IPS-18c (cell line): ENCODE results near the gene TMCC3.
"Not testable (repeated sequence)": the region's sequence is repeated elsewhere in the genome, so short reads cannot be mapped to it uniquely, and the experiment has no call there.

Experiments used
- H3K4me3 ChIP-seq: 2 replicates; pipeline ENCODE4 v1.7.0; 2013; ENCODE audit warnings: low read depth, mild to moderate bottlenecking, low read length, moderate library complexity; ENCODE audit not compliant: insufficient read depth
- H3K9me3 ChIP-seq: one replicate; pipeline ENCODE4 v1.6.1; 2013; ENCODE audit warnings: mild to moderate bottlenecking, low read length, moderate library complexity; ENCODE audit not compliant: control insufficient read depth, insufficient read depth

TMCC3 gene

GRCh38 chr12:94620621-94621020 lies 29.7 kb downstream of the TMCC3 start:
- no peak overlapping the region for H3K4me3 ChIP-seq
- no peaks in the 10 kb centered on the region for H3K9me3 ChIP-seq

DNA sequence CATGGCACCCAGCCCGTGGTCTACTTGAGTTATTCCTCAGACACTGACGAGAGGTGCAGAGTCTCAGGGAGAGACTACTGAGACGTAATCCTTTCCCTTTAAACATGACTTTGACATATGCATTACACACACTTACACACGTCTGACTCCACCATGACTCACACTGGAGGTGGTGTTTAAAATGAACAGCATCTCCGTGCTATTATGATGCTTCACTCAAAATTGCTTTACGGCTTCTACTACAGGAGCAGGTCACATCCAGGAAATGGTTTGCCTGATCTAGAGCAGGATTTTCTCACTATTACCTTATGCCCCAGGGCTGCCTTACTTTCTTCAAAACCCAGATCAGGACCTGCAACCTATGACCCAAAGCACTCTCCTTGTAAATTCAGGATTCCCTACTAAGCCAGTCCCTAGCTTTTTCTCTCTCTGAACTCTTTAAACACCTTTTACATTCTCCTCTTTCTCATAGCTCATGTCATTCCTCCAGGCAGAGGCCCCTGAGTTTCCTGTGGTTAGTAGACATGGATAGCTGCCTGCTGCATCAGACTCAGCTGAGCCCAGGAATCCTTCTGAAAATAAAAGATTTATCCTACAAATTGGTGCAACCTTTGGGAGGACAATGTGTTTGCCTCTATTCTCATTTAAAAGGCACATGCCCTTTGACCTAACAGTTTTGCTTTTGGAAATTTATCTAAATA lies 31.2 kb downstream of the TMCC3 start:
- H3K4me3 ChIP-seq: no peak overlapping the region
- H3K9me3 ChIP-seq: no peaks in the 10 kb centered on the region

DNA sequence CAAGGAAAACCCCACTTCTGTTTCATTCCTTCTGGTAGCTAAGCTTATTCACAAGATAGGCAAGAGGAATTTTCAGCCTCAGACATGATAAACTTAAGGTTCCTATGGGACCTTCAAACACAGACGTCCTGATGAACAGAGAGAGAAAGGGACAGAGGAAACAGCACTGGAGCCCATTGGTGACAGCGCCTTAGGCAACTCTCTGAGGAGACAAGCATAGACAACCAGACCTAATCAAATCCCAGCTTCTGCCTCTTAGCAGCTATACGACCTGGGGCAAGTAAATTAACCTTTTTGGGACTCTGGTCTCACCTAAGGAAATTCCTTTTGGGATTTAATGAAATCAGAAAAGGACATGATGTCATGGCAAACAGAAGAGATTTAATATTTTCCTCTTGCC lies 33.3 kb downstream of the TMCC3 start:
- H3K9me3 ChIP-seq: no peaks in the 10 kb centered on the region
- no peak overlapping the region for H3K4me3 ChIP-seq

GRCh38 chr12:94616203-94616729 lies 34.1 kb downstream of the TMCC3 start:
- Histone ChIP-seq H3K4me3 (no peak overlapping the region), H3K9me3 (no peaks in the 10 kb centered on the region)

DNA sequence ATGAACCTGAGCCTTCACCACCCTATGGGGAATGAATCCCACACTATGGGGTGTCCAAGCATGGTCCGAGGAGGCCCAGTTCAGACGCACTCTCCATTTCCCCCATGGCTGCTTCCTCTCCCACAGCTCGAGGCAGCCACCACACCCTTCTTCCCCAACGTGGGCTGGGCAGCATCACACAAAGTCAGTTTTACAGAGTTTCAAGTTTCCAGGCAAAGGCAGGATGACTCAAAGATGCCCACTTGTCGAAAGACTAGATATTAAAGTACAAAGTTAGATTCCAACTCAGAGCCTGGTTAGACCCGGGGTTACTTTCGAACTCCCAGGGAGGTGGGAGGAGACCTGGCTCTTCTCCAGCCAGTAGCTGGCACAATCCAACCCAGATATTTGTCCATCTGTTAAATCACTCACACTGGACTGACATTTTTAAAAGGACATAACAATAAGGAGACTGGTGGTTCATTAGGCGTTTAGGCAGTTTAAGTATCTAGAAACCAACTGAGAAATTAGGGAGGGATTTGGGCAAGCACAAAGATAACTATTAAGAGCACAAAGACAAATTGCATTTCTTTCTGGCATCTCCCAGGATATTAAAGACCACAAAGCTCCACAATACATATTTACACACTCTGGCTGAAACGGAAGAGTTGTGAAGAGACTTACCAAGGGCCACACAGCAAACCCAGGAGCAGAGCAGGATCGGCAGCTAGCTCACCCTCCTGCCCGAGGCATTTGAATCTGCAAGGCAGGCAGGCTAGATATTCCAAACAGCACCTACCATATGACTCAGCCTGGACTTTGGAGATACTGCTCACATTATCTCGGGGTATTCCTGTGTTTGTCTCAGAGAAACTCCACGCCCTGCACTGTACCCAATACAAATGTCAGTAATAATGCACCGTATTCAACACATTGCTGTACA lies 34.8 kb downstream of the TMCC3 start:
- no peak overlapping the region for H3K4me3 ChIP-seq
- H3K9me3 ChIP-seq: no peaks in the 10 kb centered on the region

DNA sequence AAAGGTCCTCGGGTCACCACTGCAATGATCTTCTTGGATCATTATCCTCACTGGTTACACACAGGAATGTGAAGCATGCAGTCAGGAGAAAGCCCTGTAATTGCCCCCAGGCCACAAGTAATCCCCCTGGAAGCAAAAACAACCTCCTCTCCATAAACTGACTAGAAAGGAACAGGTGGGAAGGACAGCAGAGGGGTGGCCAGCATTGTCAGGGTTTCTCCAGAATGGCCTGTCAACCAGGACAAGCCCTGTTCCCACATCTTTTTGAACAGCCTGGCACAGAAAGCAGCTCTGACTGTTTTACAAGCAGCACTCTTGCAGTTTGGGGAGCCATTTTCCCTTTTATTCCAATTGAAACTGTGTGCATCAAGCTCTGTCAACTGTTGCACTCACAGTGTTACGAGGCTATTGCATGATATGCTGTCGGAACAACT lies 36.1 kb downstream of the TMCC3 start:
- no peak overlapping the region for H3K4me3 ChIP-seq
- no peaks in the 10 kb centered on the region for H3K9me3 ChIP-seq

DNA sequence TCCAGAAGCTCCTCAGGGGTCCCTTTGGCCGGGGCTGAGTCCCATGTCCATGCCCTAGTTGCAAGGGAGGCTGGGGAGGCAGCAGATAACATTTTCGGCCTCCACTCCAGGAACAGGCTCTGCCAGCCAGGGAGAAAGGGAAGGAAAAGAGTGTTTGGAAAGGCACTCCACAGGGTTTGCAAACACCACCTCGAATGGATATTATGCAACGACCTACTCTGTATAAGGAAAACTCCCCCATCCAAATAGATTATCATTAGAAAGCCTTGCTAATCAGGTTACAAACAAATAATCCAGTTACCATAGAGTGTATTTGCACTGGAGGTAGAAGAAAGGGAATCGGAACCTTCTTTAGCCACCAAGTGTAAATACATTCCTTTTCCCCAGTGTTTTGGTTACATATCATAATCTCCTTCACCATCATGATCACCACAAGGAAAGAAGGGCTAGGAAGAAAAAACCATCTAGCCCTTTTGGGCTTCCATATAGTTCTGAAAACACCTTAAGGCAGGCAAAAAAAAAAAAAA lies 40.4 kb downstream of the TMCC3 start:
- peaks cover 4% of the 10 kb centered on the region for H3K9me3 ChIP-seq
- no peak overlapping the region for H3K4me3 ChIP-seq

GRCh38 chr12:94606810-94607209 lies 43.5 kb downstream of the TMCC3 start:
- H3K9me3 ChIP-seq, H3K4me3 ChIP-seq: not testable (repeated sequence)

GRCh38 chr12:94604366-94604698 lies 46.0 kb downstream of the TMCC3 start:
- H3K4me3 ChIP-seq: no peak overlapping the region
- H3K9me3 ChIP-seq: peaks cover 4% of the 10 kb centered on the region

- Histone ChIP-seq H3K9me3 (peaks cover 4% of the 10 kb centered on the region), H3K4me3 (no peak overlapping the region)
Observed at GRCh38 chr12:94603434-94604365, 46.7 kb downstream of the TMCC3 start.

DNA sequence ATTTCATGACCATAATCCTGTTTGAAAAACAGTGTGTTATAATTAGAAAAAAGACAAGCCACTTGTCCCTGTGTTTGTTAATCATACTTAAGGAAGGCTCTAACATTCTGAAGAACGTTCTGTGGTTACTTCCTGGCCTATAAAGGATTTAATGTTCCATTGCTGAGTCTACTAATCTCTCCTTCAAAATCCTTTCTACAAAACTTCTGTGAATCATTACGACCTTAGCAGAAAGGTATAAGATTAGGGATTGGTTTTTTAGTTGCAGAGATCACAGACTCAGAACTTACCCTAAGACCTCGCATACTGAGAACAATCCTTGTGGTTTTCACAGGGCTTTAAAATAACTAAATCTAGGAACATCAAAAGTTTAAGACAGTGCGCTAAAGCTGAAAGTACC lies 48.3 kb downstream of the TMCC3 start:
- H3K9me3 ChIP-seq: peaks cover 4% of the 10 kb centered on the region
- H3K4me3 ChIP-seq: no peak overlapping the region

- not testable (repeated sequence) for H3K9me3 ChIP-seq, H3K4me3 ChIP-seq
Observed at GRCh38 chr12:94601307-94601706, 49.0 kb downstream of the TMCC3 start.

- Histone ChIP-seq H3K4me3 (no peak overlapping the region), H3K9me3 (no peaks in the 10 kb centered on the region)
Observed at GRCh38 chr12:94599189-94599588, 51.2 kb downstream of the TMCC3 start.

DNA sequence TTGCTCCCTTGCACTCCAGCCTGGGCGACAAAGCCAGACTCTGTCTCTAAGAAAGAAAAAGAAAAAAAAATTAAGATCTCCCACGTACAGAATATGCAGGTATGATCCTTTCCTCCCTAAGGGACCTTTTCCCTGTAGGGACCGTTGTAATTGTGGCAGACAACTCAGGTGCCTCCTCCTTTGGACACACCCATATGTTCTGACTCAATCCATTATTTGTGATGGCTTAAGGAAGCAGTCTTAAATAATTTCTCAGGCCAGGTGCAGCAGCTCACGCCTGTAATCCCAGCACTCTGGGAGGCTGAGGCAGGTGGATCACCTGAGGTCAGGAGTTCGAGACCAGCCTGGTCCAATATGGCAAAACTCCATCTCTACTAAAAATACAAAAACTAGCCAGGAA lies 53.1 kb downstream of the TMCC3 start:
- Histone ChIP-seq H3K9me3 (no peaks in the 10 kb centered on the region), H3K4me3 (no peak overlapping the region)

GRCh38 chr12:94596596-94596995 lies 53.8 kb downstream of the TMCC3 start:
- Histone ChIP-seq H3K9me3 (no peaks in the 10 kb centered on the region), H3K4me3 (no peak overlapping the region)

GRCh38 chr12:94595152-94595551 lies 55.2 kb downstream of the TMCC3 start:
- H3K9me3 ChIP-seq: no peaks in the 10 kb centered on the region
- H3K4me3 ChIP-seq: no peak overlapping the region

- H3K9me3 ChIP-seq: no peaks in the 10 kb centered on the region
- H3K4me3 ChIP-seq: no peak overlapping the region
Observed at GRCh38 chr12:94594443-94594825, 55.9 kb downstream of the TMCC3 start.
